GM23338 (cell line): Measurements from ENCODE around the gene RBP4. TPM values are rescaled to one million over a fixed set of nuclear protein-coding genes. Genes with fewer than 3 reads are reported as not detected.

Source experiments
- CREB1 ChIP-seq: fragments of 250-450 bp; sonication (Bioruptor Pico); IDR thresholded peaks from 2 replicates; pipeline ENCODE4 v1.5.0; 2020; ENCODE audit warnings: low read depth, mild to moderate bottlenecking, moderate library complexity
- ETS1 ChIP-seq: IDR thresholded peaks from 2 replicates; pipeline ENCODE4 v1.6.1; 2016; ENCODE audit warnings: antibody characterized with exemption
- REST ChIP-seq: IDR thresholded peaks from one replicate; pipeline ENCODE4 v1.6.1; 2018; ENCODE audit warnings: antibody characterized with exemption; ENCODE audit not compliant: unreplicated experiment
- ZNF114 ChIP-seq: fragments of 250-450 bp; sonication (Bioruptor Pico); IDR thresholded peaks from 2 replicates; pipeline ENCODE4 v1.5.0; 2020; ENCODE audit warnings: mild to moderate bottlenecking, moderate library complexity
- ZNF462 ChIP-seq: fragments of 250-450 bp; sonication (Bioruptor Pico); IDR thresholded peaks from 2 replicates; pipeline ENCODE4 v1.5.0; 2020; ENCODE audit warnings: mild to moderate bottlenecking, moderate library complexity
- polyA plus RNA-seq: library from polyadenylated mRNA; unstranded; fragments of >200 nt; fragmentation: Nextera tagmentation; extraction: Ambion mirVana; gene quantifications from 2 replicates; pipeline ENCODE4 v1.2.1, GENCODE V29; 2016
- total RNA-seq: library from RNA; depleted of rRNA; stranded (reverse); fragments of >200 nt; shearing (Covaris generic); gene quantifications from 2 replicates; pipeline ENCODE4 v1.2.3, GENCODE V29; 2014

The RBP4 gene
- total and polyA plus RNA-seq, 2 experiments from 2014 or later, result 0.79 to 1.0 TPM

GRCh38 chr10:93584445-93584844 lies 16.6 kb downstream of the RBP4 start (continued):
- TF ChIP-seq ZNF462 (no peak), ZNF114 (no peak), REST (no peak), CREB1 (CRISPR knock-in tag) (no peak), ETS1 (no peak)
